GM12872 (cell line): ENCODE data around the gene GPC1.

ENCODE experiments used
- CTCF ChIP-seq: IDR thresholded peaks from 3 replicates; pipeline ENCODE4 v1.5.1; 2011; ENCODE audit warnings: low read depth, mild to moderate bottlenecking, low read length, moderate library complexity; ENCODE audit not compliant: insufficient read depth

Gene GPC1

DNA sequence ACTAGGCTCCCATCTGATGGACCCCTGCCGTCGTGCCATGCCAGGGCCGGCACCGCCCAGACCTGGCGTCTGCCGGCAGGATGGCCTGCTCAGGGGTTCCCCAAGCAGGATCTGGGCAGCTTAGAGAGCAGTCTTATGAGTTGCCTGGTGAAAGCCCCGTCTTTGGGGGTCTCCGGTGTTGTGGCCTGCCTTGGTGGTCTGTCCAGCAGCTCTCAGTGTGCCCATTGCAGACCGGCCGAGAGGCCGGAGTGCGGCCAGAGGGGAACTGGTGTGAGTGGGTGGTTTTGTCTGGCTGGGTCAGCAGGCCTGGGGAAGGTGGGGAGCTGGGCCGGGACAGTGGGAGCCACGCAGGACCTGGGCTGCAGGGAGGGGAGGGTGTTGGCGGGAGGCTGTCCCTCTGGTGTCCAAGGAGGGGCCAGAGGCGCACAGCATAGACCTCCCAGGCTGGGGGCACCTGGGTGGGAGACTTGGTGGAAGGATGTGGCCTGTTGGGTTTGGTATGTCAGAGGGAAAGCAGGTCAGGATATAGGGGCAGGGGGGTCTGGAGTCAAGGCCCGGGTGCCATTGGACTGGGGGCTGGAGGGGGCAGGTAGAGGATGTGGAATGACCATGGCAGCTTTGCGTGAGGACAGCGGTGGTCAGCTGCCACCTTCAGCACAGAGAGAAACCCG is 16.5 kb downstream of the GPC1 start:
- TF ChIP-seq CTCF: no peak

DNA sequence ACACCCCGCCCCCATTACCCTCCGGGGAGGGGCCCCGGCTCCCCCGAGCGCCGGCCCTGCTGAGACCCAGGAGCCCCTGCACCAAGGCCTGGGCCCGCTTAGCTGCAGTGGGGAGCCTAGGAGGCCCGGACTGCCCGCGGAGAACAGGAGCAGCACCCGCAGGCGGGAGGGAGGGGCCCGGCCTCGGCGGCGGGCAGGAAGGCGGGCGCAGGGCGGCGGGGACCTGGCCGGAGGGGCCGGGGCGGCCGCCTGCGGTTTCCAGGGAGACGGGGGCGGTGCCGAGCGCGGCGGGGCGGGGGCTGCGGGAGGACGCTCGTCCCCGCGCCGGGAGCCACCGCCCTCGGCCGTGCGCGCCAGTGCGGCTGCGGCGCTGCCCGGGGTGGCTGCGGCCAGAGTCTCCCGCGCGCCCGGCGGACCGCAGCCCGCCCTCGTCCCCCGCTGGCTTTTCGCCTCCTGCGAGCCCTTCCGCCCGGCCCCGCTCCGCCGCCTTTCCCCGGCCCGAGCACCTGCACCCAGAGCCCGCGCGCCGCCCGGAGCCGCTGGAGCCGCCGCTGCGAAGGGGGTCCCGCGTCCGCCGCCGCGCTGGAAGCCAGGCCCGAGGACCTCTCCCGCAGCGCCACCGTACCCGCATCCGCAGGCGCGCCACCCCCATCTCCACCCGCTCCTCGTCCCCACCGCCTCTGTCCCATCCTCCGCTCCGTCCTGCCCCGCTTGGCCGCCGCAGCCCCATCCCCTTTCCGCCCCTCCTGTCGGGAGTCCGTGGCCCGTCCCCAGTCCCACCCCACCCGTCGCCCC is 17.2 kb downstream of the GPC1 start:
- no peak for TF ChIP-seq CTCF

DNA sequence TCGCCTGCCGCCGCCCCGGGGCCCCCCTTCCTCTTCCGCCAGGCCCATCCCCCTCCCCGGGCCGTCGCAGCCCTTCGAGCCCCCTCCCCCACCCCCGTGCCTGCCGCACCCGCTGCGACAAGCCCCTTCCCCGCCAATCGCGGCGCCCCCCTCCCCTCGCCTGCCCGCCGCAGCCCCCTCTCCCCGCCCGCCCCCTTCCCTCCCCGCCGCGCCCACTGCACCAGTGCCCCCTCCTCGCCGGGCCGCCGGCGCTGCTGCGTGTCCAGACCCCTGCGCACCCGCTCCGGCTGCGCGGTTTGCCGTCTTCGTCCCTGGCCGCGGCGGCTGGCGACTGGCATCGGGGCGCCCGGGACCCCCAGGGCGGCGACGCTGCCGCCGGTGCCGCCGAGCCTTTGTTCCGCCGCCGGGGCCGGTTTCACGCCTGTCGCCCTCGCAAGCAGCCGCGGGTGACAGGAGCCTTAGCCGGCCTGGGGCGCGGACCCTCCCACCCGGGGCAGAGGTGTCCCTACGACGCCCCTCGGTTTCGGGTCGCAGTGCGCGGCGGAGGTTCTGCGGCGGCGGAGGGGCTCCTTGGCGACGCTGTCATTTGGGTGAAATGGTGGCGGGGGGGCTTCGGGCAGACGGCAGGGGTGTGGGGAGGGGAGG is 18.1 kb downstream of the GPC1 start:
- TF ChIP-seq CTCF: no peak

DNA sequence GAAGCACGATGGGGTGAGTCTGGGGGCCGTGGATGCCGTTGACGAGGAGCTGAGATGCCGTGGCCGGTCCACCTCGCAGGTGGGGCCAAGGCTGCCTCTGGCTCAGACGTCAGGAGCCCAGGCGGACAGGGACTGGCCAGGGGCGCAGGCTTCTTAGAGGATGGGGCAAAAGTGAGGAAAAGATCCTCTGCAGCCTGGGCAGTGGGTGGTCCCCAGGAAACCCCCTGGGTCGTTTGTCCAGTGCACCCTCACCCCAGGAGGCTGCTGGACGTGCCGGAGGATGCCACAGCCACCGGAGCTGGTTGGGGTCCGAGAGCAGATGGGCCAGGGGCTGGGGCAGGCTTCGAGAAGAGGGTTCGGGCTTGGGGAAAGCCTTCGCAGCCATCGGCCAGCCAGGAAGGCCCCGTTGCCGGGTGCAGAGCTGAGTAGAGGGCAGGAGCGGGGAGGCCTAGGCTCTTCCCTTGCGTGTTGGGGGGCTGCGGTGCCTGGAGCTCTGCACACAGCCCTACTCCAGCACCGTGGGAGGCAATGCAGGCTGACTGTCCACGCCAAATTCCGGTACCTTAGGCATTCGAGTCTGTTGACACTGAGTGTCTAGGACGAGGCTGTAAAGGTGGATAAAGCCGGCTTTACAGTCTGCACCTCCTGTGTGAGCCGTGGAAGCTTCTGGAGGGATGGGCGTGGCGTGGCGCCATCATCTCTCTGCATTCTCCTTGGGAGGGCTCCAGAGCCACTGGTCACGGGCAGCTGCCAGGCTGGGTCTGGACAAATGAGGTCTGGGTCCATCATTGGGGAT is 18.8 kb downstream of the GPC1 start:
- TF ChIP-seq CTCF: no peak

GRCh38 chr2:240455272-240455646 is 19.8 kb downstream of the GPC1 start:
- no peak for TF ChIP-seq CTCF

- no peak for TF ChIP-seq CTCF
Measured at GRCh38 chr2:240455647-240456446, 20.4 kb downstream of the GPC1 start.
